ENCODE measurements around the gene XRRA1.
A peak's percentile ranks its signal among the peaks of the same experiment; 100 is the strongest.
"Not testable (repeated sequence)": the region's sequence is repeated elsewhere in the genome, so short reads cannot be mapped to it uniquely, and the experiment has no call there.

The XRRA1 gene

GRCh38 chr11:74948898-74949752 lies at the start of gene XRRA1, which contains the start of gene SPCS2:
Gene XRRA1, minus strand, starts transcription at chr11:74949091. Its CDS starts 8,213 bp downstream, at chr11:74940878.
Gene SPCS2, plus strand, starts transcription at chr11:74949266. Its CDS starts 20 bp downstream, at chr11:74949286.
- peak; percentile 79 for FAIRE-seq

GRCh38 chr11:74992852-74993251 lies 44.0 kb upstream of the XRRA1 start:
- no peak for FAIRE-seq

DNA sequence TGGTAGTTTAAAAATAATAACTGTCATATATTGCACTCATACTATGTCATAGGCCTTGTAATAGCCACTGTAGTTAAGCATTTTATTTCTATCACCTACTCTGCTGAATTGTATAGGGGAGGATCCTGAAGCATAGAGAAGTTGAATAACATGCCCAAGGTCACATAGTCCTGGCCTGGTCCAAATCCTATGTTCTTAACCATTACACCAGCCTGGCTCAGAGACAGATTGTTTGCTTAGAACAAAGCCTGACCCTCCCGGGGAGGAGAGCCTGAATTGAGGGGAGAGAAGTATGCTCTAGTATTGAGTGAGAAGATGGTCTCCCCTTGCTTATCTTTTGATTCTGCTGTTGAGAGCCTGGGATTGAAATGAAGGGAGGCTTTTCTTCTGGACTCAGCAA lies 42.0 kb upstream of the XRRA1 start:
- FAIRE-seq = no peak

GRCh38 chr11:74990150-74990549 lies 41.3 kb upstream of the XRRA1 start:
- not testable (repeated sequence) for FAIRE-seq

DNA sequence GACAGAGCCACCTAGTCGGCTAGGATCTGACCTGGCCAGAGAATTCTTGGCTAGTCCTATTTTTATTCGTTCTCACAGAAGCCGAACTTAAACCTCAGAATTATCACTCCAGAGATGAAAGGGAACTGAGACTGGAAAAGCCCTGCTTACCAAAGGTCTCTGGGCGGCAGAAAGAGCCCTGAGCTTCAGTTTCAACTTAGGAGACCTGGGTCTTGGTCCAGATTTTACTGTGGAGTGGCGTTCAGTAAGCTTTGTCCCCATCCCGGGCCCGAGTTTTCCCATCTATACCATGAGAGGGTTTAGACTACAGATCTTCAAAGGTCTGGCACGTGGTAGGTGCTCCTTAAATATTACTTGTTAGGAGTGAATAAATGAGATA lies 40.4 kb upstream of the XRRA1 start:
- FAIRE-seq = no peak

GRCh38 chr11:74988541-74989259 lies 39.8 kb upstream of the XRRA1 start, which contains the start of gene NEU3:
Gene NEU3, plus strand, starts transcription at chr11:74988933. Its CDS starts 128 bp downstream, at chr11:74989061.
- no peak for FAIRE-seq

DNA sequence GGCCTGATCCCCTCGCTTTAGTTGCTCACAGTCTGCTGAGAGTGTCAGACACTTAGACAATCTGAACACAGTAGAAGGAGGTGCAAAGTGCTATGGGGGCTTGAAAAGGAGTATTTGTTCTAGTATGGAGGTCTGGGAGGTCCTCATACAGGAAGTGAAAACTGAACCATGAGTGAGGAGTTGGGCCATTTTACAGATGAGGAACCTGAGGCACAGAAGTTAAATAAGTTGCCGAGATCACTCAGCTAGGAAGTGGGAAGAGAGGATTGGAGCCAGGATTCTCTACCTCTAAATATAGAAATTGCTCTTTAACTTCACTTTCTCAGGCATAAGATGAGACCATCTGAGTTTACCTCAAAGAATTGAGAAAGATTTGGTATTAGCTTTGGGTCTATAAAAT lies 35.8 kb upstream of the XRRA1 start:
- FAIRE-seq = no peak

- no peak for FAIRE-seq
These were observed 35.2 kb upstream of the XRRA1 start for GRCh38 chr11:74984070-74984469.

- FAIRE-seq = no peak
These were observed 33.0 kb upstream of the XRRA1 start for GRCh38 chr11:74981888-74982287.

DNA sequence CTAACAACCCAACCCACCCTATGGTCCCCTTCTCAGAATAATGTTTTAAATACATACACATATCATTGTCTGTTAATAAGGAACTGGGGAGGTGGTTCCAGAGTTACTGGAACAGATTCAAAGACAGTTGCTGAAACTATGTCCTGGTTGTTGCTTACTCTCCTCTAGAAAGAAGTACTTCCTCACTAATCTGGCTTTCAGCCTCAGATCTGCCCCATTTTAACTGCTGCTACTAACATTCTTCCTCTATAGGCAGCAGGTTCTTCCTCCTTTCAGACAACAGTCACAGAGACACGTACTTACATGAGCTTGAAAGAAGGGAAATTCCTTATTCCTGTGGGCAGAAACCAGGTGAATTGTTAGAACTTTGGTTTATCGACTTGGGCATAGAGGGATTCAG lies 31.7 kb upstream of the XRRA1 start:
- FAIRE-seq = no peak

DNA sequence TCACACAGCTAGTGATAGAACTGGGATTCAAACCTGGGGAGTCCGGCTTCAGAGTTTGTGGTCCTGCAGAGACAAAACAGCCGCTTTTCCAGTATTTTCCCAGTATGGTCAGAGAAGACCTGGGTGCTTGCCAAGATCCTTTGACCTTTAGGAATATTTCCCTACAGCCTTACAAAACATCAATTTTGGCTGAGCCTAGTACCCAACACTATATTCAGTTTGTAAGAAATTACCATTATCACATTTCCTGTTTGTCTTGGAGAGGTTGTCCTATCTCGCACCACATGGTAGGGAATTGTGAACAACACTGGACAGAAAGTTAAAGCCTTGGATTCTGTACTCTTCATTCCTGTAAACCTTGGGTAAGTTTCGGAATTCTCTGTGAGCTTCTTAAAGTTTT lies 29.1 kb upstream of the XRRA1 start:
- no peak for FAIRE-seq

GRCh38 chr11:74971424-74971823 lies 22.5 kb upstream of the XRRA1 start:
- no peak for FAIRE-seq

- no peak for FAIRE-seq
These were observed 22.0 kb upstream of the XRRA1 start for GRCh38 chr11:74970852-74971395.

GRCh38 chr11:74966651-74967050 lies 17.8 kb upstream of the XRRA1 start:
- no peak for FAIRE-seq

DNA sequence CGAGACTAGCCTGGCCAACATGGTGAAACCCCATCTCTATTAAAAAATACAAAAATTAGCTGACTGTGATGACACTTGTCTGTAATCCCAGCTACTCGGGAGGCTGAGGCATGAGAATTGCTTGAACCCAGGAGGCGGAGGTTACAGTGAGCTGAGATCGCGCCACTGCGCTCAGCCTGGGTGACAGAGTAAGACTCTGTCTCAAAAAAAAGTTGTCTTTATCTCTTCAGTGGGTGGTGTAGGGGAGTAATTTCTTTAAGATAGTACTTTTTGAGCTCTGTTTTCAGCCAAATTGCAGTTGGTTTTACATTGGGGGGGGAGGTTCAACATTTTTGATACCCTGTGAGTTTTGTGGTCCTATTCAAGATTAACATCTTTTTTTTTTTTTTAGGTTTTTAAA lies 11.2 kb upstream of the XRRA1 start:
- FAIRE-seq = not testable (repeated sequence)

DNA sequence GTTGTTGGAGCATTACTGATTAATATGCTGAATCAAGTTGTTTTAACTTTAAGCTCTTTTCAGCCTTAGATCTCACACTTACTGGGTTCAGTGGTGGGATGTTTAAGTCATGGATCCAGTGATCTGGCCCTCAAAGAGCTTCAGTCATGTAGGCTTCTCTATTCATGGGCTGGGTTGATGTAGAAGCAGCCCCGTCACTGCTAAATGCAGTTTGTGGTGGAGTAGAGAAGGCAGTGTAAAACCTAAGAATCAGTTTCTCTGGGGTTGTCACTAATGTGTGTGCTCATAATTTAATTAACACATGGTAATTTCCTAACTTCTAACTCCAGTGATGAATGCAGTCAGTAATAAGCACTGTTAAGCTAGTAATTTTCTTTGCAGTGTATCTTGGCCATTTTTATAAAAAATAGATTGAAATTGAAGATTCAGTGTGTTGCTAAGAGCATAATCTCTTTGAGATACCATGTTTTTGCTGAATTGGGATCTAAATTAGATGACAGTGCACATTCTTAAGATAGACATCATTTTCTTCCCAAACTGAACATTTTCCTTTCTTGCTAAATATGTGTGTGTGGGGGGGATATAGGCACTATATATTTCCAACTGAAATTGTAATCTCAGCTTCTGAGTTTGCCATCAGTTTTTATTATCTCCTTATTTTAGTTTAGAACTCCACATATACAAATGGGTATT lies 9.2 kb upstream of the XRRA1 start:
- no peak for FAIRE-seq

DNA sequence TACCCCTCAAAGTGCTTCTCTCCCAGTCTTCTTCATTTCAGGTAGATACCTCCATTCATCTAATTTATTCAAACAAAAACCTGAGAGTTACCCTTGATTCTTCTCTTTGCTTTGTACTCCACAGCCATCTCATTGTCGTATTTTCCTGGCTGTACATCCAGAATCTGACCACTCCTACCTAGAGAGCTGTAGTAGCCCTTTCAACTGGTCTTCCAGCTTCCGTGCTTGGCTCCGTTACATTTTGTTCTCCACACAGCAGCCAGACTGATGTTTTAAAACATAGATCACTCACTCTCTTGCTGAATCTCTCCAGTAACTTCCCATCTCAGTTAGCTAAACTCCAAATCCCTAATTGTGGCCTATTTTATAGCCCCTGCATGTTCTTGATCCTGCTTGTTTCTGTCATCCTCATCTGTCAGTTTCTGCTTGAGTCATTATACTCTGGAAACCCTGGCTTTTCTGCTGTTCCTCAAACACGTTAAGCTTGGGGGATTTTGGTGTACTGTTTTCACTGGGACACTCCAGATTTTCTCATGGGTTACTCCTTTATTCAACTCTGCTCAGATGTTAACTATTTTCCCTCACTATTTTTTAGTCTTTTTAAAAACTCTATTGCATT lies 7.6 kb upstream of the XRRA1 start:
- FAIRE-seq = no peak

DNA sequence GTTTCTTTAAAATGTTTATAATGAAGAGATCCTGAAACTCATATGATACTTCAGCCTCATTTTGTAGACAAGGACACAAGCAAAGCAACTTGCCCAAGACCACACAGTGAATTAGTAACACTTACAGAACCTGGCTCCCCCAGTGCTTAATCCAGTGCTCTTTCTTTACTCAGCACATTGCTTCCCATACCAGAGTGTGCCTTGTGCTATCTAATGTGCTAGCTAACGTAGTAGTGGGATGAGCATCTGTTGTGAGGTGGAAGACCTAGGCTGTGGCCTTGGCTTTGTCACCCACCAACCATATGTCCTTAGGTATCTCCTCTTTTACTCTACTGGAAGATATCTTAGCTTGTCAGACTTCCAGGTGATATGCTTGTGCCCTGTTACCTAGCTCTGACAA lies 5.3 kb upstream of the XRRA1 start:
- no peak for FAIRE-seq

- no peak for FAIRE-seq
These were observed 4.6 kb upstream of the XRRA1 start for GRCh38 chr11:74953451-74953850.

DNA sequence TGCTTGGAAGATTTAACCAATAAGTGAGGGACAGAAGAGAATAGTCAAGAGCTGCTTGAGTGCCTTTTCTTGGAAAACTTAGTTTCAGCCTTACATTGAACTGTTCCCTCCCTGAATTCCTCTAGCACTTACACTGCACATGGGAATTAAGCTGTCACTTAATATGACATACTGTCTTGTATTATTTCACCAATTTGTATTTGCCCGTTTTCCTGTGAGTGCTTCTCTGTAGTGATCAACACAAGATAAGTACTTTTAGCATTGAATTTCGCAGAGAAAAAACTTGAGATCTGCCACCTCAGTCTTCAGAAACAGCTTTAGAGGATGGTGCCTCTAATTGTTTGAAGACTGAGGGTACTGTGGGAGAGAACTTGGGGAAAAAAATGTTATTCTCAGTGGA lies 3.9 kb upstream of the XRRA1 start:
- no peak for FAIRE-seq

GRCh38 chr11:74951226-74951625 lies 2.3 kb upstream of the XRRA1 start:
- FAIRE-seq = no peak

GRCh38 chr11:74950374-74950969 lies 1.6 kb upstream of the XRRA1 start:
- FAIRE-seq = no peak
